HCT116 (cell line): ENCODE measurements around the gene RHBDF2.

Experiments
- CTCF ChIP-seq, 3 experiments: fragments of 200-600 bp in 1 of 3; sonication (generic) in 1 of 3; IDR thresholded peaks in 2 of 3; conservative IDR thresholded peaks in 1 of 3; 2 replicates each; pipeline ENCODE4 v1.5.1; 2012 to 2017; ENCODE audit warnings: low read depth in 2 of 3, low read length in 2 of 3, antibody characterized with exemption in 1 of 3, borderline replicate concordance in 1 of 3, control low read depth in 1 of 3, mild to moderate bottlenecking in 1 of 3, mixed read lengths in 1 of 3, mixed run types in 1 of 3, moderate library complexity in 1 of 3; ENCODE audit not compliant: insufficient read depth in 1 of 3
- EGR1 ChIP-seq: IDR thresholded peaks from 2 replicates; pipeline ENCODE4 v1.6.1; 2012; ENCODE audit warnings: low read depth
- EZH2 ChIP-seq: fragments of 200-600 bp; sonication (generic); IDR thresholded peaks from 2 replicates; pipeline ENCODE4 v1.6.1; 2017; ENCODE audit warnings: antibody characterized with exemption, mixed run types
- MAX ChIP-seq: IDR thresholded peaks from 2 replicates; pipeline ENCODE4 v1.6.1; 2012
- POLR2A ChIP-seq: IDR thresholded peaks from 2 replicates; pipeline ENCODE4 v1.7.0; 2011; ENCODE audit warnings: borderline replicate concordance; ENCODE audit not compliant: insufficient read depth, insufficient read length; ENCODE audit errors: extremely low read depth
- RAD21 ChIP-seq: IDR thresholded peaks from 2 replicates; pipeline ENCODE4 v1.6.1; 2012; ENCODE audit warnings: low read depth, mild to moderate bottlenecking
- REST ChIP-seq: IDR thresholded peaks from 2 replicates; pipeline ENCODE4 v1.6.1; 2012; ENCODE audit warnings: low read depth
- SIN3A ChIP-seq: IDR thresholded peaks from 2 replicates; pipeline ENCODE4 v1.6.1; 2012; ENCODE audit warnings: low read depth
- YY1 ChIP-seq: IDR thresholded peaks from 2 replicates; pipeline ENCODE4 v1.6.1; 2011; ENCODE audit warnings: low read length, low read depth, moderate library complexity, mild to moderate bottlenecking; ENCODE audit not compliant: insufficient replicate concordance; ENCODE audit errors: extremely low read depth
- ZNF274 ChIP-seq: fragments of 200-500 bp; sonication (Bioruptor generic); IDR thresholded peaks from 2 replicates; pipeline ENCODE4 v1.6.1; 2014; ENCODE audit warnings: mild to moderate bottlenecking, low read depth, low read length, inconsistent platforms

- TF ChIP-seq MAX (no peak), ZNF274 (no peak), CTCF (IDR thresholded peaks at IDR 0.05 in 2 of 3, conservative IDR thresholded peaks at IDR 0.05 in 1 of 3; ENCODE audit: borderline replicate concordance in 1 of 3, insufficient read depth in 1 of 3, low read depth in 2 of 3, low read length in 2 of 3) (no peak), POLR2A (no peak), REST (no peak), SIN3A (no peak), EZH2 (no peak), RAD21 (no peak), YY1 (no peak), EGR1 (no peak)
Observed at GRCh38 chr17:76536511-76537287, 35.5 kb upstream of the RHBDF2 start.
